ENCODE data around the gene NR2C2. TPM values are rescaled to one million over a fixed set of nuclear protein-coding genes. Genes with fewer than 3 reads are reported as not detected.
A peak's percentile ranks its signal among the peaks of the same experiment; 100 is the strongest.

The NR2C2 gene
- total and polyA plus RNA-seq, 2 of the 13 experiments (the other 11 are each of a cell fraction or from before 2014, with no cell fraction given) = 7.8 to 11.8 TPM

DNA sequence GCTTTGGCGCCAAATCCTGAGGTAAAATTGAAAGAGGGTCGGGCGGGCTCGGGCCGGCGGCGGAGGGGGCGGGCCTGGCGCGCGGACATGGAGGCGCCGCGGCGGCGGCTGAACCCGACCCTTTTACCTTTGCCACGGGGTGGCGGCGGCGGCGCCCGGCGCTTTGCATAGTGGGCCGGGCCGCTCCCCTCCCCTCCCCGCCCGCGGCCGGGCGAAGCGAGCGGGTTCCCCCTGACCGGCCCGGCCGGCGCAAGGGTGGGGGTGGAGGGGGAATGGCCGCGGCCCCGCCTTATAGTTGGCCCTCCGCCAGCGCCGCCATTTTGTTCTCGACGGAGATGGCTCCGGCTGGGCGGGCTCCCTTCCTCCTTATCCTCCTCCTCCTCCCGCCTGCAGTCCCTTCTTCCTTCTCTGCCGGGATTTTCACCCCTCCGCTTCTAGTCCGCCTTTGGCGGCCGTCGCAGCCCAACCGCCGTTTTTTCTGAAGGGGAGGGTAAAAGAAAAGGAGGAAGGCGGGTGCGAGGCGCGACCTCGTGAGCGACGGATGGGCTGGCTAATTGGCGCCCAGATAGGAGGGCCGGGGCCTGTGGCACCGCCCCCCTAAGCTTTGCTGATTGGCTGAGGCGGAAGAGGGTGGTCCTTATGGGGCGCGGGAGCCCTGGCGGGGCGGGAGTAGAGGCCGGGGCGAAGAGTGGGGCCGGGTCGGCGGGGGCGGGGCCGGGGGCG, 664 bp downstream of the NR2C2 start (continued):
- TF ChIP-seq, protein P1, sequence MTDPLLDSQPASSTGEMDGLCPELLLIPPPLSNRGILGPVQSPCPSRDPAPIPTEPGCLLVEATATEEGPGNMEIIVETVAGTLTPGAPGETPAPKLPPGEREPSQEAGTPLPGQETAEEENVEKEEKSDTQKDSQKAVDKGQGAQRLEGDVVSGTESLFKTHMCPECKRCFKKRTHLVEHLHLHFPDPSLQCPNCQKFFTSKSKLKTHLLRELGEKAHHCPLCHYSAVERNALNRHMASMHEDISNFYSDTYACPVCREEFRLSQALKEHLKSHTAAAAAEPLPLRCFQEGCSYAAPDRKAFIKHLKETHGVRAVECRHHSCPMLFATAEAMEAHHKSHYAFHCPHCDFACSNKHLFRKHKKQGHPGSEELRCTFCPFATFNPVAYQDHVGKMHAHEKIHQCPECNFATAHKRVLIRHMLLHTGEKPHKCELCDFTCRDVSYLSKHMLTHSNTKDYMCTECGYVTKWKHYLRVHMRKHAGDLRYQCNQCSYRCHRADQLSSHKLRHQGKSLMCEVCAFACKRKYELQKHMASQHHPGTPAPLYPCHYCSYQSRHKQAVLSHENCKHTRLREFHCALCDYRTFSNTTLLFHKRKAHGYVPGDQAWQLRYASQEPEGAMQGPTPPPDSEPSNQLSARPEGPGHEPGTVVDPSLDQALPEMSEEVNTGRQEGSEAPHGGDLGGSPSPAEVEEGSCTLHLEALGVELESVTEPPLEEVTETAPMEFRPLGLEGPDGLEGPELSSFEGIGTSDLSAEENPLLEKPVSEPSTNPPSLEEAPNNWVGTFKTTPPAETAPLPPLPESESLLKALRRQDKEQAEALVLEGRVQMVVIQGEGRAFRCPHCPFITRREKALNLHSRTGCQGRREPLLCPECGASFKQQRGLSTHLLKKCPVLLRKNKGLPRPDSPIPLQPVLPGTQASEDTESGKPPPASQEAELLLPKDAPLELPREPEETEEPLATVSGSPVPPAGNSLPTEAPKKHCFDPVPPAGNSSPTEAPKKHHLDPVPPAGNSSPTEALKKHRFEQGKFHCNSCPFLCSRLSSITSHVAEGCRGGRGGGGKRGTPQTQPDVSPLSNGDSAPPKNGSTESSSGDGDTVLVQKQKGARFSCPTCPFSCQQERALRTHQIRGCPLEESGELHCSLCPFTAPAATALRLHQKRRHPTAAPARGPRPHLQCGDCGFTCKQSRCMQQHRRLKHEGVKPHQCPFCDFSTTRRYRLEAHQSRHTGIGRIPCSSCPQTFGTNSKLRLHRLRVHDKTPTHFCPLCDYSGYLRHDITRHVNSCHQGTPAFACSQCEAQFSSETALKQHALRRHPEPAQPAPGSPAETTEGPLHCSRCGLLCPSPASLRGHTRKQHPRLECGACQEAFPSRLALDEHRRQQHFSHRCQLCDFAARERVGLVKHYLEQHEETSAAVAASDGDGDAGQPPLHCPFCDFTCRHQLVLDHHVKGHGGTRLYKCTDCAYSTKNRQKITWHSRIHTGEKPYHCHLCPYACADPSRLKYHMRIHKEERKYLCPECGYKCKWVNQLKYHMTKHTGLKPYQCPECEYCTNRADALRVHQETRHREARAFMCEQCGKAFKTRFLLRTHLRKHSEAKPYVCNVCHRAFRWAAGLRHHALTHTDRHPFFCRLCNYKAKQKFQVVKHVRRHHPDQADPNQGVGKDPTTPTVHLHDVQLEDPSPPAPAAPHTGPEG (CRISPR knock-in tag; IDR thresholded peaks at IDR 0.05) = no peak
- TF ChIP-seq, protein P2, sequence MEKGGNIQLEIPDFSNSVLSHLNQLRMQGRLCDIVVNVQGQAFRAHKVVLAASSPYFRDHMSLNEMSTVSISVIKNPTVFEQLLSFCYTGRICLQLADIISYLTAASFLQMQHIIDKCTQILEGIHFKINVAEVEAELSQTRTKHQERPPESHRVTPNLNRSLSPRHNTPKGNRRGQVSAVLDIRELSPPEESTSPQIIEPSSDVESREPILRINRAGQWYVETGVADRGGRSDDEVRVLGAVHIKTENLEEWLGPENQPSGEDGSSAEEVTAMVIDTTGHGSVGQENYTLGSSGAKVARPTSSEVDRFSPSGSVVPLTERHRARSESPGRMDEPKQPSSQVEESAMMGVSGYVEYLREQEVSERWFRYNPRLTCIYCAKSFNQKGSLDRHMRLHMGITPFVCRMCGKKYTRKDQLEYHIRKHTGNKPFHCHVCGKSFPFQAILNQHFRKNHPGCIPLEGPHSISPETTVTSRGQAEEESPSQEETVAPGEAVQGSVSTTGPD (CRISPR knock-in tag; IDR thresholded peaks at IDR 0.05) = 0 out of 2 replicates have a peak, but pooled peaks have one; percentile 20
- TF ChIP-seq YY1 (IDR thresholded peaks at IDR 0.05; ENCODE audit: insufficient read depth, insufficient replicate concordance, low read depth, low read length) (peak; percentile 96), SALL1 (CRISPR knock-in tag; IDR thresholded peaks at IDR 0.05) (no peak), CBX5 (CRISPR knock-in tag; IDR thresholded peaks at IDR 0.05; ENCODE audit: borderline replicate concordance) (no peak), ZNF773 (CRISPR knock-in tag; IDR thresholded peaks at IDR 0.05; ENCODE audit: borderline replicate concordance) (no peak), KLF16 (CRISPR knock-in tag; IDR thresholded peaks at IDR 0.05) (peak in 1 of 2 experiments; percentile 49; a peak in 1 of 4 replicates), MAFK (conservative IDR thresholded peaks at IDR 0.05 in 1 of 2, IDR thresholded peaks at IDR 0.05 in 1 of 2; ENCODE audit: low read length in 2 of 2) (no peak), NFYC (CRISPR knock-in tag; IDR thresholded peaks at IDR 0.05) (peak; percentile 93), ZNF44 (CRISPR knock-in tag; IDR thresholded peaks at IDR 0.05) (no peak), REL (CRISPR knock-in tag; conservative IDR thresholded peaks at IDR 0.05) (no peak), ZNF83 (CRISPR knock-in tag; IDR thresholded peaks at IDR 0.05; ENCODE audit: borderline replicate concordance) (no peak), GFI1 (CRISPR knock-in tag; IDR thresholded peaks at IDR 0.05; ENCODE audit: borderline replicate concordance) (no peak), NFRKB (IDR thresholded peaks at IDR 0.05) (no peak; the same call in 1 of the 2 replicates), NONO (IDR thresholded peaks at IDR 0.05) (no peak), NONO (CRISPR knock-in tag; conservative IDR thresholded peaks at IDR 0.05) (no peak; the same call in 1 of the 2 replicates), HNF4A (CRISPR knock-in tag; IDR thresholded peaks at IDR 0.05) (no peak), ZNF335 (CRISPR knock-in tag; IDR thresholded peaks at IDR 0.05) (peak; percentile 18)
- TF ChIP-seq, protein P3, sequence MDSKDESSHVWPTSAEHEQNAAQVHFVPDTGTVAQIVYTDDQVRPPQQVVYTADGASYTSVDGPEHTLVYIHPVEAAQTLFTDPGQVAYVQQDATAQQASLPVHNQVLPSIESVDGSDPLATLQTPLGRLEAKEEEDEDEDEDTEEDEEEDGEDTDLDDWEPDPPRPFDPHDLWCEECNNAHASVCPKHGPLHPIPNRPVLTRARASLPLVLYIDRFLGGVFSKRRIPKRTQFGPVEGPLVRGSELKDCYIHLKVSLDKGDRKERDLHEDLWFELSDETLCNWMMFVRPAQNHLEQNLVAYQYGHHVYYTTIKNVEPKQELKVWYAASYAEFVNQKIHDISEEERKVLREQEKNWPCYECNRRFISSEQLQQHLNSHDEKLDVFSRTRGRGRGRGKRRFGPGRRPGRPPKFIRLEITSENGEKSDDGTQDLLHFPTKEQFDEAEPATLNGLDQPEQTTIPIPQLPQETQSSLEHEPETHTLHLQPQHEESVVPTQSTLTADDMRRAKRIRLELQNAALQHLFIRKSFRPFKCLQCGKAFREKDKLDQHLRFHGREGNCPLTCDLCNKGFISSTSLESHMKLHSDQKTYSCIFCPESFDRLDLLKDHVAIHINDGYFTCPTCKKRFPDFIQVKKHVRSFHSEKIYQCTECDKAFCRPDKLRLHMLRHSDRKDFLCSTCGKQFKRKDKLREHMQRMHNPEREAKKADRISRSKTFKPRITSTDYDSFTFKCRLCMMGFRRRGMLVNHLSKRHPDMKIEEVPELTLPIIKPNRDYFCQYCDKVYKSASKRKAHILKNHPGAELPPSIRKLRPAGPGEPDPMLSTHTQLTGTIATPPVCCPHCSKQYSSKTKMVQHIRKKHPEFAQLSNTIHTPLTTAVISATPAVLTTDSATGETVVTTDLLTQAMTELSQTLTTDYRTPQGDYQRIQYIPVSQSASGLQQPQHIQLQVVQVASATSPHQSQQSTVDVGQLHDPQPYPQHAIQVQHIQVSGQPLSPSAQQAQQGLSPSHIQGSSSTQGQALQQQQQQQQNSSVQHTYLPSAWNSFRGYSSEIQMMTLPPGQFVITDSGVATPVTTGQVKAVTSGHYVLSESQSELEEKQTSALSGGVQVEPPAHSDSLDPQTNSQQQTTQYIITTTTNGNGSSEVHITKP (CRISPR knock-in tag; IDR thresholded peaks at IDR 0.05; ENCODE audit: low read depth) = peak; percentile 68
